ENCODE results near the gene PEX14.

Gene PEX14

DNA sequence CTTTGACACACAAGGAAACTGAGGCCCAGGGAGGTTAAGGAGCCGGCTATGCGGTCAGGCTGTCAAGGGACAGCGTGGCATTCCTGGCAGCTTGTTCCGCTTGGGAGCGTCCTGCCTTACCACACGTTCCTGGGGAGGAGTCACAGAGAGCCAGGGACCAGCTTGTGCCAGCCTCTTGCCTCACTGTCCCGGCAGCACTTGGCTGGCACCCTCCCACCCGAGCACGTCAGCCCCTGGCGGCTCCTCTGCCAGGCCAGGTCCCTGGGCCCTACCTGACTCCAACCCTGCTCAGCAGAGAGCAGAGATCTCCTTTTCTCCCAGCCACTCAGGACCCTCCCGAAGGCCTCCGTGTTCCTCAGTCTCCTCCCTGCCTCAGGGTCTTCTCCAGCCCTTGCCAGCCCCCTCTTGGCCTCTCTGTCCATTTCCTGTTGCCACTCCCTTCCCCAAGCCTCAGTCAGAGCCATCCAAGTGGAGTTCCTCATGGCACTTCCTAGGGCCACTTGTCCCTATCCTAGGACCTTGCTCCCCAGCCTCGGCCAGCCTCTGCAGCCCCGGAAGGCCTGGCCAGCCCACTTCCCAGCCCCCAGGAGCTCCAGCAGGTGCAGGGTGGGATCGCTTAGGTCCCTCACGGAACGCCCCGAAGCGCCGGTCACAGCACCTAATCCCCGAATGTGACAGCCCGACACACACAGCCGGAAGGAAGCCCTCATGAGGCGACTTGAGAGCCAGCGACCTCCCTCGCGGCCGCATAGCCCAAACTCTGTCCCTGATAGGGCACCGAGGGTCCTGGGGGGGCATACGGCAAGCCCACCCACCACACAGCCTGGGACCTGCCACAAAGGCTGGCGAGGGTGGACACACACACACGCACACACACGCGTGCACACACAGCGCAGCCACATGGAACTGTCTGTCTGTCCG is 191.4 kb downstream of the PEX14 start:
- H3K4me1 Mint-ChIP-seq, result no peaks in the 10 kb centered on the region
- no peaks in the 10 kb centered on the region for H3K9me3 Mint-ChIP-seq
- ATAC-seq (no peak), DNase-seq (no peak)
- H3K36me3 Mint-ChIP-seq (ENCODE audit: low read depth), result no peaks in the 10 kb centered on the region
- H3K27ac Mint-ChIP-seq, result no peak overlapping the region
- H3K27me3 Mint-ChIP-seq, result no peaks in the 10 kb centered on the region
- no peak overlapping the region for H3K4me3 Mint-ChIP-seq

GRCh38 chr1:10667861-10668761 is 193.4 kb downstream of the PEX14 start:
- no peaks in the 10 kb centered on the region for H3K4me1 Mint-ChIP-seq
- no peak overlapping the region for H3K4me3 Mint-ChIP-seq
- no peaks in the 10 kb centered on the region for H3K36me3 Mint-ChIP-seq (ENCODE audit: low read depth)
- H3K27me3 Mint-ChIP-seq, result no peaks in the 10 kb centered on the region
- DNase-seq (no peak), ATAC-seq (no peak)
- no peaks in the 10 kb centered on the region for H3K9me3 Mint-ChIP-seq
- no peak overlapping the region for H3K27ac Mint-ChIP-seq

DNA sequence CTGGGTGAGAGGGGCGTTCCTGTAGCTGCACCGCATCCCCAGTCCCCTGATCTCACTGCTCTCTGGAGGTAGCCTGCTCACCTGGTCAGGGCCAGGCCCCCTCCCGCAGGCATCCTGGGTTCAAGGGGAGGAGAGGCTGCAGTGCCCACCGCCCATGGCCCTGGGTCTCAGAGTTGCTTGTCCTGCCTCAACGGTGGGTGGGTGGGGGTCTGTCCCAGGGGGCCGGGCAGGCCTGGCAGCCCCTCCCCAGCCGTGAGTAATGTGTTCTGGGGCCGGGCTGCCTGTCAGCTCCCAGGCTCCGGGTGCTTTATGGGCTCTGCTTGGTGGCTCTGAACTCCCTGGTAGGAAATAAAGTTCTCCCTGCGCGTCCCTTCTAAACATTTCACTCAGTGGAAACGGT is 194.8 kb downstream of the PEX14 start:
- no peak for ATAC-seq

DNA sequence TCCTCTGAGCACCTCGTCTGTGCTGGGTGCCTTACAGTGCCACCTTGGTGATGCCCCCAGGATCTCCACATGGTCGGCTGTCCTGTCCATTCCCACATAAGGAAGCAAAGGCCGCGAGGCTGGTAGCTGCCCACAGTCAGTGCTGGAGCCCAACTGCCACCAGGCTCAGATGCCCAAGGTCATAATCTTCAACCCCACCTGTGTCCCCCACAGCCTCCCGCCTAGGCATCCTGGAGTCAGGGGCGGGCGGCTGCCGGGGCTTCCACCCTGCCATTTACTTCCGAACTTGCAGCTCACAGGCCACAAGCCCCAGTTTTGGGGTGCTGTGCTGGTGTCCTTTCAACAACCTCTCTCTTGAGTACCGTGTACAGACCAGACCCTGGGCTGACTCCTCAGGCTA is 195.4 kb downstream of the PEX14 start:
- Mint-ChIP-seq H3K4me3 (no peak overlapping the region), H3K9me3 (no peaks in the 10 kb centered on the region), H3K27ac (no peak overlapping the region), H3K27me3 (no peaks in the 10 kb centered on the region), H3K4me1 (no peaks in the 10 kb centered on the region), H3K36me3 (ENCODE audit: low read depth) (no peaks in the 10 kb centered on the region)
- ATAC-seq, result no peak
- no peak for DNase-seq

More for the DNA sequence above, 194.8 kb downstream of the PEX14 start:
- DNase-seq, result no peak
- Mint-ChIP-seq H3K27ac (no peak overlapping the region), H3K27me3 (no peaks in the 10 kb centered on the region), H3K36me3 (ENCODE audit: low read depth) (no peaks in the 10 kb centered on the region), H3K4me3 (no peak overlapping the region), H3K9me3 (no peaks in the 10 kb centered on the region), H3K4me1 (no peaks in the 10 kb centered on the region)

GRCh38 chr1:10671090-10671489 is 196.3 kb downstream of the PEX14 start:
- DNase-seq (no peak), ATAC-seq (no peak)
- no peak overlapping the region for H3K27ac Mint-ChIP-seq
- no peaks in the 10 kb centered on the region for H3K27me3 Mint-ChIP-seq
- H3K4me3 Mint-ChIP-seq, result no peak overlapping the region
- no peaks in the 10 kb centered on the region for H3K36me3 Mint-ChIP-seq (ENCODE audit: low read depth)
- H3K4me1 Mint-ChIP-seq, result no peaks in the 10 kb centered on the region
- H3K9me3 Mint-ChIP-seq, result no peaks in the 10 kb centered on the region

- ATAC-seq (no peak), DNase-seq (no peak)
- Mint-ChIP-seq H3K4me3 (no peak overlapping the region), H3K27me3 (no peaks in the 10 kb centered on the region), H3K27ac (no peak overlapping the region), H3K9me3 (no peaks in the 10 kb centered on the region), H3K4me1 (no peaks in the 10 kb centered on the region), H3K36me3 (ENCODE audit: low read depth) (no peaks in the 10 kb centered on the region)
These were observed 197.0 kb downstream of the PEX14 start for GRCh38 chr1:10671622-10672342.

DNA sequence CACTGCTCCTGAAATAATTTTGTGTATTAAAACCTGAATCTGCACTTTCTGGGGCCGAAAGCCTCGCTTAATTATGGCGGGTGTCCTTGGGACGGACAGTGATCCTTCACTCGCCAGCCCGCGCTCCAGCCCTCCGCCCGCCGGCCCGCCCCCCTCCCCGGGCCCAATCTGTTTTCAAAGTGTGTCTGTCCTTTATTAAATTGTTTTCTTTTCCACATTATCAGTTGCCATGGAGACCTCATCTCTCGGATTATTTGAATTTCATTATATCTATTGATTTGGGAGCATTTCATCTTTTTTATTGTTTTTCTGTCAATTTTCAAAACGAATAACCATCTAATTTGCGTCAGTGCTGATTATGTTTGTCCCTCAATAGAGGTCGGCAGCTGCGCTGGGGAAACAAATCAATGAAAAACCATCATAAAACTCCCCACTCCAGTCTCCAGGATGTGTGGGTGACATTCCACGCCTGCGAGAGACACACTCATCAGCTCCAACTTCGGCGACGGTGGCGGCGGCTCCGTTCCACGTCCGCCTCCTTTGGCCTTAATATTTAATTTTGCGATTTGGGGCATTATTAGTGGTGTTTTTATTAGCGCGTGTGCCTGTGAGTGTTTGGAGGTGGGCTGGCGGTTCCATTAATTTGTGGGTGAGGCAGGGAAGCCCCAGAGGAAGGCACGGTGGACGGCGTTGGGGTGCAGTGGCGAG is 197.7 kb downstream of the PEX14 start:
- Mint-ChIP-seq H3K27me3 (no peaks in the 10 kb centered on the region), H3K9me3 (no peaks in the 10 kb centered on the region), H3K4me1 (no peaks in the 10 kb centered on the region), H3K4me3 (no peak overlapping the region), H3K36me3 (ENCODE audit: low read depth) (no peaks in the 10 kb centered on the region), H3K27ac (no peak overlapping the region)
- ATAC-seq (no peak), DNase-seq (no peak)

DNA sequence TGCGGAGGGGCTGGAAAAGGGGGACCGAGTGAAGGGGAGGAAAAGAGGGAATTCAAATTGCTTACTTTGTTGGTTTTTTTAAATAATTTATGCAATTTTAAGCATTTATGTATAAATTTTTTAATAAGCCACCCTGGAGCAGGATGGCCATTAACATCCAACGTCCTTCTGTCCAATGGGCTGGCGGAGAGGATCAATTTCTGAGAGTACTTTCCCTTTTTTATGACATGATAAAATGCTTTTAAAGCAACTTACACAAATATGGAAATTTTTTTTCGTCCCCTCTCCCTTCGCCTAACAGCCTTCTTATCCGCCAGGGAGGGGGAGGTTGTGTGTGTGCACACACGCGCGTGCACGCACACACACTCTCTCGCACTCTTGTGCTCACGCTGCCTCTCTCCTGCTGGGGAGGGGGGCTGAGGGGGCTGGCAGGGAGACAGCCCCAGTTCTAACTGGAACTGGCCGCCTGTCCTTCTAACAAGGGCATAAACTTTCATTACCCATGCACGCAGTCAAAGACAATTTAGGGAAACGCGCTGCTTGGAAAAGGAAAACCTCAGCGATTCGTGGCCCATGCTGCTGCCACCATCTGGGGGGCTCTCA is 198.5 kb downstream of the PEX14 start:
- no peaks in the 10 kb centered on the region for H3K27me3 Mint-ChIP-seq
- H3K27ac Mint-ChIP-seq, result no peak overlapping the region
- no peaks in the 10 kb centered on the region for H3K9me3 Mint-ChIP-seq
- H3K4me3 Mint-ChIP-seq, result no peak overlapping the region
- H3K36me3 Mint-ChIP-seq (ENCODE audit: low read depth), result no peaks in the 10 kb centered on the region
- DNase-seq, result no peak
- no peaks in the 10 kb centered on the region for H3K4me1 Mint-ChIP-seq
- ATAC-seq, result no peak

- H3K27me3 Mint-ChIP-seq, result no peaks in the 10 kb centered on the region
- H3K4me3 Mint-ChIP-seq, result no peak overlapping the region
- H3K36me3 Mint-ChIP-seq (ENCODE audit: low read depth), result no peaks in the 10 kb centered on the region
- ATAC-seq (no peak), DNase-seq (no peak)
- H3K4me1 Mint-ChIP-seq, result no peaks in the 10 kb centered on the region
- H3K27ac Mint-ChIP-seq, result no peak overlapping the region
- H3K9me3 Mint-ChIP-seq, result no peaks in the 10 kb centered on the region
These were observed 199.5 kb downstream of the PEX14 start for GRCh38 chr1:10674222-10674621.

GRCh38 chr1:10674700-10675609 is 200.2 kb downstream of the PEX14 start:
- ATAC-seq, result no peak

DNA sequence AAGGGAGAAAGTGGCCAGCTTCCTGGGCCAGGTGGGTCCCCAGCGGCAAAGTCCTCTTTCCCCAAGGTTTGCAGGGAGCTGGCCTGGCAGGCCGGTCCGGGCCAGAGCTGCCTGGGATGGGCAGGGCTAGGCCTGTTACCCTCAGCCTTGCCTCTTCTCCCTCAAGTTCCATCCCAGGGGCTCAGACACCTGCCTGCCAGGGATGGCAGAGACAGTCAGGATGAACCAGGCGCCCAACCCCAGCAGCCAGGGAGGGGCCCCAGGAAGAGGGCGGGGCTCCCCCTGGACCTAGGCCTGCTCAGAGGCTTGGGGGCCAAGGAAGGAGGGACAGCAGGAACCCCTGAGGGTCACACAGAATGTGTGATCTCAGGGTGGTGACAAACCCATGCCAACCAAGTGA is 201.1 kb downstream of the PEX14 start:
- ATAC-seq (no peak), DNase-seq (no peak)
- Mint-ChIP-seq H3K4me3 (no peak overlapping the region), H3K4me1 (peaks cover 2% of the 10 kb centered on the region), H3K9me3 (no peaks in the 10 kb centered on the region), H3K27ac (no peak overlapping the region), H3K36me3 (ENCODE audit: low read depth) (no peaks in the 10 kb centered on the region), H3K27me3 (no peaks in the 10 kb centered on the region)

More at GRCh38 chr1:10674700-10675609, 200.2 kb downstream of the PEX14 start:
- Mint-ChIP-seq H3K4me1 (peaks cover 2% of the 10 kb centered on the region), H3K36me3 (ENCODE audit: low read depth) (no peaks in the 10 kb centered on the region), H3K27me3 (no peaks in the 10 kb centered on the region), H3K9me3 (no peaks in the 10 kb centered on the region), H3K27ac (no peak overlapping the region), H3K4me3 (no peak overlapping the region)
- DNase-seq, result no peak

- H3K9me3 Mint-ChIP-seq, result no peaks in the 10 kb centered on the region
- DNase-seq (no peak), ATAC-seq (no peak)
- H3K4me3 Mint-ChIP-seq, result no peak overlapping the region
- no peaks in the 10 kb centered on the region for H3K27me3 Mint-ChIP-seq
- H3K4me1 Mint-ChIP-seq, result peaks cover 2% of the 10 kb centered on the region
- H3K27ac Mint-ChIP-seq, result no peak overlapping the region
- H3K36me3 Mint-ChIP-seq (ENCODE audit: low read depth), result no peaks in the 10 kb centered on the region
These were observed 202.2 kb downstream of the PEX14 start for GRCh38 chr1:10676963-10677362.

Measured in activated naive CD8-positive, alpha-beta T cell treated with anti-CD3 and anti-CD28 coated beads, Interleukin-2, amount 50 U/mL, for 24 hours (primary cell).